Kidney (tissue), 14 donors: ENCODE results near the gene PHF3. TPM values are rescaled to one million over a fixed set of nuclear protein-coding genes. Genes with fewer than 3 reads are reported as not detected.

Experiments used
- DNase-seq, 5 donors: peaks; one replicate each; pipeline ENCODE4 v3.0.0-alpha.2; 2013 to 2020
- FAIRE-seq: peaks from 2 replicates; lab custom pipeline; 2012; peaks lifted over from hg19 to GRCh38; lab: Jason Lieb, UNC
- H3K27ac ChIP-seq, 2 donors: one replicate each; pipeline ENCODE4 v1.7.0; 2013; ENCODE audit warnings: low read depth in 2 of 2, low read length in 2 of 2, inconsistent platforms in 1 of 2
- H3K27me3 ChIP-seq: one replicate; pipeline ENCODE4 v1.7.1; 2013; ENCODE audit warnings: low read length, inconsistent platforms; ENCODE audit not compliant: control insufficient read depth, insufficient read depth
- H3K36me3 ChIP-seq, 3 donors: one replicate each; pipeline versions ENCODE4 v1.7.0 to v1.7.1; 2013; ENCODE audit warnings: low read length in 3 of 3, control low read depth in 1 of 3, inconsistent platforms in 1 of 3; ENCODE audit not compliant: insufficient read depth in 3 of 3, control insufficient read depth in 2 of 3
- H3K4me1 ChIP-seq, 3 donors: one replicate each; pipeline versions ENCODE4 v1.7.0 to v1.7.1; 2013; ENCODE audit warnings: low read length in 3 of 3, inconsistent platforms in 1 of 3, low read depth in 1 of 3; ENCODE audit not compliant: control insufficient read depth in 2 of 3, insufficient read depth in 2 of 3
- H3K4me3 ChIP-seq, 3 donors: one replicate each; pipeline versions ENCODE4 v1.7.0 to v1.8.1; 2013; ENCODE audit warnings: low read length in 3 of 3, control low read depth in 1 of 3, inconsistent platforms in 1 of 3
- H3K9ac ChIP-seq, 3 donors: one replicate each; pipeline versions ENCODE4 v1.7.0 to v1.7.1; 2013; ENCODE audit warnings: low read length in 3 of 3, control low read depth in 1 of 3, inconsistent platforms in 1 of 3
- H3K9me3 ChIP-seq, 3 donors: one replicate each; pipeline versions ENCODE4 v1.7.0 to v1.7.1; 2013; ENCODE audit warnings: low read length in 3 of 3, control low read depth in 1 of 3, inconsistent platforms in 1 of 3; ENCODE audit not compliant: control insufficient read depth in 2 of 3, insufficient read depth in 1 of 3
- intact Hi-C: fragments of 100-400 bp; cut with DNase I; formaldehyde crosslinking; loops from one replicate; pipeline ENCODE4 v1.11.1; 2022
- polyA plus RNA-seq: library from polyadenylated mRNA; stranded (reverse); fragments of 350-450 nt; fragmentation: Illumina TruSeq; extraction: RNeasy Lipid Tissue Mini Kit (QIAGEN cat#74804); gene quantifications from one replicate; pipeline ENCODE4 v1.2.3, GENCODE V29; 2014; ENCODE audit warnings: low read depth, low replicate concordance; ENCODE audit not compliant: insufficient read depth
- total RNA-seq: library from RNA; stranded (reverse); fragmentation: NEBNext Ultra II Directional; extraction: Animal tissue kit (Norgen Biotek cat#: 25700); gene quantifications from one replicate; pipeline ENCODE4 v1.2.1, GENCODE V29; 2021
- TF ChIP-seq, protein P1 (sequence below): IDR thresholded peaks from 3 replicates; pipeline ENCODE4 v1.5.1; 2012; ENCODE audit warnings: mild to moderate bottlenecking, moderate library complexity, borderline replicate concordance; ENCODE audit not compliant: insufficient read depth; ENCODE audit errors: extremely low read depth
- donor health status: control.
- donor health status: control.
- donor health status: control.
- donor health status: control.
- donor health status: control.
- donor health status: DM: yes; HTN: yes; CAD: no.
- donor health status: Normal renal cell carcinoma (clear cell type).

The PHF3 gene
- total and polyA plus RNA-seq, 2 donors from 2014 or later: 9.5 to 58.3 TPM

GRCh38 chr6:63739094-63739687, 103.6 kb downstream of the PHF3 start:
- no peak overlapping the region for H3K4me3 ChIP-seq
- no peaks in the 10 kb centered on the region for H3K4me1 ChIP-seq
- DNase-seq (no peak), FAIRE-seq (no peak)
- no peak overlapping the region for H3K9ac ChIP-seq
- TF ChIP-seq, protein P1, sequence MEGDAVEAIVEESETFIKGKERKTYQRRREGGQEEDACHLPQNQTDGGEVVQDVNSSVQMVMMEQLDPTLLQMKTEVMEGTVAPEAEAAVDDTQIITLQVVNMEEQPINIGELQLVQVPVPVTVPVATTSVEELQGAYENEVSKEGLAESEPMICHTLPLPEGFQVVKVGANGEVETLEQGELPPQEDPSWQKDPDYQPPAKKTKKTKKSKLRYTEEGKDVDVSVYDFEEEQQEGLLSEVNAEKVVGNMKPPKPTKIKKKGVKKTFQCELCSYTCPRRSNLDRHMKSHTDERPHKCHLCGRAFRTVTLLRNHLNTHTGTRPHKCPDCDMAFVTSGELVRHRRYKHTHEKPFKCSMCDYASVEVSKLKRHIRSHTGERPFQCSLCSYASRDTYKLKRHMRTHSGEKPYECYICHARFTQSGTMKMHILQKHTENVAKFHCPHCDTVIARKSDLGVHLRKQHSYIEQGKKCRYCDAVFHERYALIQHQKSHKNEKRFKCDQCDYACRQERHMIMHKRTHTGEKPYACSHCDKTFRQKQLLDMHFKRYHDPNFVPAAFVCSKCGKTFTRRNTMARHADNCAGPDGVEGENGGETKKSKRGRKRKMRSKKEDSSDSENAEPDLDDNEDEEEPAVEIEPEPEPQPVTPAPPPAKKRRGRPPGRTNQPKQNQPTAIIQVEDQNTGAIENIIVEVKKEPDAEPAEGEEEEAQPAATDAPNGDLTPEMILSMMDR: no peak
- H3K27ac ChIP-seq: no peak overlapping the region
- intact Hi-C loops: no loop called here
- no peaks in the 10 kb centered on the region for H3K9me3 ChIP-seq
- H3K27me3 ChIP-seq: no peaks in the 10 kb centered on the region
- no peaks in the 10 kb centered on the region for H3K36me3 ChIP-seq

DNA sequence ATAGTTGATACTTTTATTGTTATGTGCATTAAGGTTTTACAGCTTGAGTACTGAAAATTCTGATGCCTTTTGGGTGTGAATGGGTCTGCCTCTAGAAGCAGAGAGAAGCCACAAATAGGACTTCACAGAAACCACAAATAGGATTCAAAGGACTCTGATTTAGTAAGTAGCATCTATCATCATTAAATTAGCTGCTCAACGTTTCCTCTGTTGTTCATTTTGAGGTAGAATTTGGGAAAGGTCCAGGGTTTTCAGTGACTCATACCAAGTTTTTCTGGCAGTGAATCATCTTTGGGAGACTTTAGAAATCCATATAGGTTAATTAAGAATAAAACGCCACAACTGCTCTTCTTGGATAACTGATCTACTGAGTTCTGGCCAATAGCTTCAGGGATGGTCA, 105.1 kb downstream of the PHF3 start:
- no peak for FAIRE-seq

DNA sequence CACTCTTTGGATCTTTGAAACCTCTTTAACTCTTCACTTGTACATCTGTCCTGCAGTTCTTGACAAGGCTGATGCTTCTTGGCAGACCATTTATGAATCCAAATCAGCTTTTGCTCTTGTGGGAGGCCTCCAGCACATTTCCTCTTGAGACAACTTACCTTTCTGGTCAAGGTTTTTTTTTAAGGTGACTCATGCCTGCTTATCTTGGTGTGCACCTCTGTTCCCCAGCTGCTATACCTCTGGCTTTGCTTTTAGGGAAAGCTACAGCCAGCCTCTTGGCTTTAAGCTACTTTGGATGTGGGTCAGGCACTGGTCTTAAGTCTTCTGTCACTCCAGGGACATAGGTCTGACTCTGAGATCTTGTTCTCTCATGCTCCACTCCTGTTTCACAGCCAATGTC, 106.5 kb downstream of the PHF3 start:
- Histone ChIP-seq H3K27ac (no peak overlapping the region), H3K27me3 (no peaks in the 10 kb centered on the region), H3K4me1 (no peaks in the 10 kb centered on the region), H3K9me3 (no peaks in the 10 kb centered on the region), H3K4me3 (no peak overlapping the region), H3K36me3 (no peaks in the 10 kb centered on the region), H3K9ac (no peak overlapping the region)
- FAIRE-seq (no peak), DNase-seq (no peak)
- intact Hi-C loops: no loop called here
- TF ChIP-seq, protein P1: no peak

More for the DNA sequence above, 105.1 kb downstream of the PHF3 start:
- Histone ChIP-seq H3K9me3 (no peaks in the 10 kb centered on the region), H3K27me3 (no peaks in the 10 kb centered on the region), H3K36me3 (no peaks in the 10 kb centered on the region), H3K4me1 (no peaks in the 10 kb centered on the region), H3K27ac (no peak overlapping the region), H3K9ac (no peak overlapping the region), H3K4me3 (no peak overlapping the region)
- DNase-seq: no peak
- intact Hi-C loops: no loop called here
- TF ChIP-seq, protein P1: no peak

DNA sequence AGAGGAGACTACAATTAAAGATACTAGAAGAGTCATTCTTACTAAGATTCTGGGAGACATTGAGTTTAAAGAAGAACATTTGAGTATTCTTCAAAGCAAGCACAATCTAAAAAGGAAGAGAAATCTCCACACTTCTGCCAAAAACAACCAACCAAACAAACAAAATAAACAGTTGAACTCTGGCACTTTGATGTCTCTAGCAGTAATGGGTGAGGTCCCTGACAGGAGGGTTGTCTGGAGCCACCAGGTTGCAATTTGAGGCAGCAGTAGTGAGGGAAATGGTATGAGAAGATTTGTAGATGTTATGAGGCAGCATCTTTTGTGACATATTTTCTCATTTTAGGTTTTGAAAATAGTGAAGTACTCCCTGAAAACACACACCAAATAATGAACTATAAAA, 108.1 kb downstream of the PHF3 start:
- H3K9me3 ChIP-seq: no peaks in the 10 kb centered on the region
- TF ChIP-seq, protein P1: no peak
- DNase-seq (no peak), FAIRE-seq (no peak)
- H3K4me1 ChIP-seq: no peaks in the 10 kb centered on the region
- no peak overlapping the region for H3K4me3 ChIP-seq
- H3K36me3 ChIP-seq: no peaks in the 10 kb centered on the region
- intact Hi-C loops: no loop called here
- H3K9ac ChIP-seq: no peak overlapping the region
- H3K27me3 ChIP-seq: no peaks in the 10 kb centered on the region
- H3K27ac ChIP-seq: no peak overlapping the region
